GM19099 (cell line): ENCODE results near the gene RTCA.

Experiments
- POLR2A ChIP-seq: IDR thresholded peaks from 3 replicates; pipeline ENCODE4 v1.6.1; 2011; ENCODE audit warnings: low read depth; ENCODE audit not compliant: insufficient read length; ENCODE audit errors: extremely low read depth

The RTCA gene

GRCh38 chr1:100249537-100250257, 16.3 kb upstream of the RTCA start, which contains the start of gene DBT:
Gene DBT, minus strand, starts transcription at chr1:100249834. Its CDS starts 14 bp downstream, at chr1:100249820.
- peak; percentile 96 for TF ChIP-seq POLR2A

GRCh38 chr1:100250264-100250663, 15.8 kb upstream of the RTCA start:
- TF ChIP-seq POLR2A = no peak

GRCh38 chr1:100250807-100251206, 15.2 kb upstream of the RTCA start:
- no peak for TF ChIP-seq POLR2A

DNA sequence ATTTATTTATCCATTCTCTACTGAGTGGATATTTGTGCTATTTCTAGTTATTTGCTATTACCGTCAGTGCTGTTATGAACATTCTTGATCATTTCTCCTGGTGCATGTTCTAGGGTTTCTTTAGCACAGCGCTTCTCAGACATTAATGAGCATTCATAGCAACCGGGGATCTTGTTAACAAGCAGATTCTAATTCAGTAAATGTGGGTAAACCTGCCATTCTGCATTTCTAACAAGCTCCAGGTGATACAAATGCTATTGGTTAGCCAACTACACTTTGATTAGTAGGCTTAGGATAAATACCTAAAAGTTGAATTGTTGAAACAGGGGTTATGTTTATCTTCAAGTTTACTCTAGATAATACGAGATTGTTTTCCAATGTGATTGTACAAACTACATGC, 13.1 kb upstream of the RTCA start:
- no peak for TF ChIP-seq POLR2A

GRCh38 chr1:100253552-100253951, 12.5 kb upstream of the RTCA start:
- no peak for TF ChIP-seq POLR2A

DNA sequence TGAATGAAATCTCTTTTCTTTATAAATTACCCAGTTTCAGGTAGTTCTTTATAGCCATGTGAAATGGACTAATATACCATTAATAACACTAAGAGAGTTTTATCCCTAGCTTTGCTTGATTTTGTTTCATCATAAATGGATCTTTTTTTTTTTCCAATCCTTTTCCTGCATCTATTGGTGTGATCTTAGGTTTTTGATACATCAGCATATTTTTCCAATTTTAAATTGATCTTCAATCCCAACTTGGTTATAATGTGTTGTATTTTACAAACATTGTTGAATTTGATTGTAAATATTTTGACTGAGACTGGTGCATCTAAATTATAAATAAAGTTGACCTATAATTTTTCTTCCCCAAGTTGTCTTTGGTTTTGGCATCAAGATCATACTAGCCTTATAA, 4.3 kb upstream of the RTCA start:
- TF ChIP-seq POLR2A = no peak

DNA sequence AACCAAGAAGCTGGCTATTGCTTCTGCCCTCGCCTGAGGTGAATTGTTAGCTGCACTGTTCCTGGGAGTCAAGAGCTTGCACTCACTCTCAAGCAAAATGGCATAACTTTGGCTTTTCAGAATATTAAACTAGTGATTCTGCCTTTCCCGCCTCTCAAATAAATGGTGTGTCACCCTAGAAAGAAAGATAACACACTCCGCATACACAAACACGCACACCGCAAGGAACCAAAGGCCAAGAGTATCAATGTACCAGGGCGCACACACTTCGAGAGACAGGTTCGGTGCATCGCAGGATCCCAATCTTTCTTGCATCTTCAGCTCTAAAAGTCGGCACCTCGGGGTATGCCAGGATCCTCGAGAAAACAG, 470 bp upstream of the RTCA start:
- no peak for TF ChIP-seq POLR2A

DNA sequence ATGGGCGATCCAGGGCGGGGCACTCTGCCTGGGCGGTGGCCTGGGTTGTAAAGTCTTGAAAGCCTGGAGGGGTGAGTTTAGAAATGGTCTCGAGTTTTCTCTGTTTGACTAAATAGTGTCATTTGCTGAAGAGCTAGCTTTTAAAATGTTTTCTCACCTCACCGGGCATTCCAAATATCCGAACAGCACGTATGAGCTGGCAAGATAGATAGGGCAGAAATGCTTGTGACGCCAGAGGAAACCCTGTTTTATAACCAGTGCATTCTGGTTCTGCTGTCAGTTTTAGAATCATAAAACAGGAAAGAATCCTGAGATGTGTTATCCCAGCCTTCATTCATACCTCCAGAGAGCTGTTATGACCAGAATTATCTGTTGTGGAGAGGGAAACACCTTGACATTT, 725 bp downstream of the RTCA start:
- TF ChIP-seq POLR2A = no peak

DNA sequence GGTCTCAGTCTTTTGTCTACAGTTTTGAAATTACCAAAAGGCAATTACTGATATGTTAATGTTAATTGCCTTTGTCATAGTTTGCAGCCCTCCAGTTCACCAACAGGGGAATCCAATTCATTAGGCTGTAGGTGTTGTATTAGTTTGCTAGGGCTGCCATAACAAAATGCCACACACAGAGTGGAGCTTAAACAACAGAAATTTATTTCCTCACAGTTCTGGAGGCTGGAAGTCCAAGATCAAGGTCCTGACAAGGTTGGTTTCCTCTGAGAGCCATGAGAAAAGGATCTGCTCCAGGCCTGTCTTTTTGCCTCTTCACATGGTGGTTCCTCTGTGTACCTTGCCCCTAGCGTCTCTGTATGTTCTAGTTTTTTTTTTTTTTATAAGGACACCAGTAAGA, 1.3 kb downstream of the RTCA start:
- no peak for TF ChIP-seq POLR2A

DNA sequence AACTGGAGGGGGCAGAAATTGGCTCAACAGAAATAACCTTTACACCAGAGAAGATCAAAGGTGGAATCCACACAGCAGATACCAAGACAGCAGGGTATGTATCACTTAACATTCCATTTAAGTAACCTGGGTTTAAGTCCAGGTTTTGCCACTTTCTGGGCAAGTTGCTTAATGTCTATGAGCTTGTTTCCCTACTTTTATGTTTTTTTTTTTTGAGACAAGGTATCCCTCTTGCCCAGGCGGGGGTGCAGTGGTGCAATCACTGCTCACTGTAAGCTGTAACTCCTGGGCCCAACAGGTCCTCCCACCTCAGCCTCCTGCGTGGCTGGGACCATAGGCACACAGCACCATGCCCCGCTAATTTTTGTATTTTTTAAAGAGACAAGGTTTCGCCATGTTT, 2.2 kb downstream of the RTCA start:
- no peak for TF ChIP-seq POLR2A

DNA sequence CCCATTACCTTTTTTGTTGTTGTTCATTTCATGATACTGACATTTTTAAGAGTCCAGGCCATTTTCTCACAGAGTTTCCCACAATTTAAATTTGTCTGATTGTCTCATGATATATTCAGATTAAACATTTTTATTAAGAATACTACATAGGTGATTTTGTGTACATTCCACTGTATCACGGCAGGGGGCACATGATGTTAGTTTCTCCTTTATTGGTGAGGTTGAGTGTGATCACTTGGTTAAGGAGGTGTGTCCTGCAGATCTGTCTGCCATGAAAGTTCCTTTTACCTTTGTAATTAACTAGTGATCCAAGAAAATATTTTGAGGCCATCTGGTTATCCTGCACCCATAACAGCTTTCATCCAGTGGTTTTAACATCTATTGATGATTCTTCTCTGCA, 11.8 kb downstream of the RTCA start:
- TF ChIP-seq POLR2A = no peak

DNA sequence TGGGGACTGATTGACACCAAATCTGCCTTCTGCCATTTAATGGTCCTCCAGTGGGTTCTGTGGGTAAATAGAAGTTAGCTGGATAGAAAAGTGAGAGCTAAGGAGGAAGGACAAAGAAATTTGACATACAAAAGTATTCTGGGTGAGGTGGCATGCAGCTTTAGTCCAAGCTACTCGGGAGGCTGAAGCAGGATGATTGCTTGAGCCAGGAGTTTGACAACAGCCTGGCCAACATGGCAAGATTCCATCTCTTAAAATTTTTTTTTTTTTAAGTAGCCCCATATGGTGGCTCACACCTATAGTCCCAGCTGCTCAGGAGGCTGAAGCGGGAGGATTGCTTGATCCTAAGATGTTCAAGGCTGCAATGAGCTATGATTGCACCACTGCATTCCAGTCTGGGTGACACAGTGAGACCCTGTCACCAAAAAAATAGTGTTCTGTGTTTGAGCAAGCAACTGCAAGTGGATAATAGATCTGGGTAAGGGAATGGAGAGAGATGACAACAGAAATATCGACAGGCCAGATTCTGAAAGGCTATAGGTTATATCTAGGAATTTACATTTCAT, 13.4 kb downstream of the RTCA start:
- TF ChIP-seq POLR2A = no peak

DNA sequence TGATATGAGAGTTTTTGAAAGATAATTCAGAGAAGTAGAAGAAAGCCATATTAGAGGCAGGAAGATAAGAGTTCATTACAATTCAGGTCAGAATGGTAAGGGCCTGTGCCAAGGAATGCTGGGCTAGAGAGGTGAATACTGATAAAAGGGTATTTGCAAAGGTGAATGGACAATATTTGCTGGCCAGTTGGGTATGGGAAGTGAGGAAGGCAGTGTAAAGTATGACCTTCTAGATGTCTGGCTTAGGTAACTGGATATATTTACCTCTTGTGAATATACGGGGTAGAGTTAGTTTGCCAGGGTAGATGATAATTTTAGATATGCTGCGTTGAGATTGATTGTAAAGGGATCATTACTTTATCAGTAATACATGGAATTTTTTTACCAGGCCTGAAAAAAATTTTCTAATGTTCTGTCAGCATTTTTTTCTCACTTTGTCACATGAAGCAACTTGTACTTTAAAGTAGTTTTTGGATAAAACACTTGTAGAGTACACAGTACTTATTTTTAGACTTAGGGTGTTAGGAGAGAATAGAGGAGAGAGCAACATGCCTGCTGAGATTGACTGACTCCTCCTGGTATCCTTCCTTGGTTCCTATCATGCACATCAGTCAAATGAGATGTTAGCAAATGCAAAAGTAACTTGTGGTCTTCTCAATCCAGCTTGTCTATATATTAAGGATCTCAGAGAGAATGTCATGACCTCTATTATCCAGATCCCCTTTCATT, 14.1 kb downstream of the RTCA start:
- TF ChIP-seq POLR2A = no peak

DNA sequence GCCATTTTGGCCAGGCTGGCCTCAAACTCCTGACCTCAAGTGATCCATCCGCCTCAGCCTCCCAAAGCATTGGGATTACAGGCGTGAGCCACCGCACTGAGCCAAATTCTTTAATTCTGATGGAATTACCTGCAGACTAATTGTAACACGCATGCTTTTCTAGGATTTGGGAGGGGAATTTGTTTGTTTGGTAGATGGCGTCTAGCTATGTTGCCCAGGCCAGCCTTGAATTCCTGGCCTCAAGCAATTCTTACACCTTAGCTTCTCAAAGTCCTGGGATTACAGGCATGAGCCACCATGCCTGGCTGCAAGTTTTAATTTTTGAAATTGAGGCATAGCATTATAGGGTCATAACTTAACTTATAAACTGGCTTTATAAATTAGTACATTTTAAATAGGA, 18.6 kb downstream of the RTCA start:
- no peak for TF ChIP-seq POLR2A

DNA sequence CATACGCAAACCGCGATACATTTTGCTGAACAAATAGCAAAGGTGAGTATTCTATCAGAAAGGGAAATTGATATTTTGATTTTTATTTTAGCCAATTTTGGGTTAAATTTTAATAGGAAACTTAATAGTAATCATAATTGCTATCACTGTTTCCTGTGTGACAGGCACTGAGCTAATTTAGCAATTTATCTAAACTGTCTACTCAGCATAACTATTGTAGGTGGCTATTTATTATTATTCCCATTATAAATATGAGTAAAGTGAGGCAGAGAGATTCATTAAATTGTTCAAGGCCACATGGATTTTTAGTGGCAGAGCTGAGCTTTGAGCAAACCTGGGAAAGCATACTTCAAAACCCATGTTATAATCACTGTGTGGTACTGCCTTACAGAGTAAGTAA, 21.1 kb downstream of the RTCA start:
- TF ChIP-seq POLR2A = no peak

DNA sequence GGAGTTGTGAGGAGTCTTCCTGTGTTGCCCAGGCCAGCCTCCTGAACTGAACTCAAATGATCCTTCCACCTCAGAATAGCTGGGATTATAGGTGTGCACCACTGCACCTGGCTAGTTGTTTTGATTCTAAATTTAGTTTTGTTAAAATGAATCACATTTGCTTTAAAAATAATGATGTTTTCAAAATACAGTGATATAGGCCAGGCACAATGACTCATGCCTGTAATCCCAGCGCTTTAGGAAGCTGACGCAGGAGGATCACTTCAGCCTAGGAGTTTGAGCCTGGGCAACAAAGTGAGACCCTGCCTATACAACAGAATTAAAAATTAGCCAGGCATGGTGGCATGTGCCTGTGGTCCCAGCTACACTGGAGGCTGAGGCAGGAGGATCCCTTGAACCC, 24.3 kb downstream of the RTCA start:
- no peak for TF ChIP-seq POLR2A
